GM18517 (cell line): ENCODE measurements around the gene ZBTB5.

Experiments used
- ATAC-seq: cut with Tn5 transposase; IDR thresholded peaks from one replicate; pipeline ENCODE4 v1.9.1; 2021; ENCODE audit warnings: mild to moderate bottlenecking, moderate library complexity; ENCODE audit not compliant: unreplicated experiment

ZBTB5 gene

DNA sequence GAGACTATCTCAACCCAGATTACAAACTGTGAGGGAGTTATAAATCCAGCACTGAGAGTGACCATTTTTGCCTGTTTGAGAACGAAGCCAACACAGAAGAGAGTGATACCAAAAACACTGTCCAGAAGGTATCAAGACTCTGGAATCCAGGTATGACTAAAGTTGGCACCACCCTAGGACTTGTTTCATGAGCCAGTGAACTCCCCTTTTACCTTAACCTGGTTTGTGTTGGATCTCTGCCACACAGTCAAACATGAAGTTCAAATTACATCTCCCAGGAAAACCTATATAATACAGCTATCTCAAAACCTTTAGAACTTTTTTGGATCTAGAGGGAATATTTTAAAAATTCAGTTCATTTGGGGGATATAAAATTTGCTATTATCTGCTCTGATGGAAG is 11.4 kb downstream of the ZBTB5 start:
- no peak for ATAC-seq

GRCh38 chr9:37452611-37453010 is 12.6 kb downstream of the ZBTB5 start:
- no peak for ATAC-seq

GRCh38 chr9:37451628-37452027 is 13.6 kb downstream of the ZBTB5 start:
- no peak for ATAC-seq

- ATAC-seq: no peak
These were observed 15.2 kb downstream of the ZBTB5 start for GRCh38 chr9:37449862-37450632.

GRCh38 chr9:37447111-37447510 is 18.1 kb downstream of the ZBTB5 start:
- ATAC-seq: no peak

- ATAC-seq: no peak
These were observed 18.8 kb downstream of the ZBTB5 start for GRCh38 chr9:37446401-37446800.

GRCh38 chr9:37445832-37446231 is 19.4 kb downstream of the ZBTB5 start:
- no peak for ATAC-seq

DNA sequence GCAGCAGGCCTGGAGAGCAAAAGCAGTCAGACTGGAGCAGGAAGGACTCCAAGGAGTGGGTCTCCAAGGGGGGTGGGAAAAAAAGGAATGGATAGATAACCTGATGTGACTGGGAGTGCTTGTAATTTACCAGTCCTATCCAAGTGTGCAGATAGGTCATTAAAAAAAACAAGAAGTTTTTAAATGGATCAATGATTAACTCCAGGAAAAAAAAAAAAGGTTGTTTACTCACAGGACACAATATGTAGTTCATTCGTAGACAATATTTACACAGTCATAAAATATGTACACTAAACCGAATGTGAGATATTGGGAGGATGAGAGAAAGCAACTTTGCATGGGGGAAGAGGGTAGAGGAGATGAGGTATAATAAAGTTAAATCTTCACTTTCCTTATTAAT is 20.4 kb downstream of the ZBTB5 start:
- ATAC-seq: no peak

DNA sequence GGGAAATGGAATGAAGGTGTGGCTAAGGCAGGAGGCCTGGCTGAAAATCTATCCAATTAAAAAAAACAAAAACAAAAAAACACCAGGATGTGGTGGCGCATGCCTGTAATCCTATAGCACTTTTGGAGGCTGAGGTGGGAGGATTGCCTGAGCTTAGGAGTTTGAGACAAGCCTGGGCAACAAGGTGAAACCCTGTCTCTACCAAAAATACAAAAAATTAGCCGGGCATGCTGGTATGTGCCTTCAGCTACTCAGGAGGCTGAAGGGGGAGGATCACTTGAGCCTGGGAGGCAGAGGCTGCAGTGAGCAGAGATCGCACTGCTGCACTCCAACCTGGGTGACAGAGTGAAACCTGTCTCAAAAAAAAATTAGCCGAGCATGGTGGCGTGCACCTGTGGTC is 21.7 kb downstream of the ZBTB5 start:
- ATAC-seq: no peak

DNA sequence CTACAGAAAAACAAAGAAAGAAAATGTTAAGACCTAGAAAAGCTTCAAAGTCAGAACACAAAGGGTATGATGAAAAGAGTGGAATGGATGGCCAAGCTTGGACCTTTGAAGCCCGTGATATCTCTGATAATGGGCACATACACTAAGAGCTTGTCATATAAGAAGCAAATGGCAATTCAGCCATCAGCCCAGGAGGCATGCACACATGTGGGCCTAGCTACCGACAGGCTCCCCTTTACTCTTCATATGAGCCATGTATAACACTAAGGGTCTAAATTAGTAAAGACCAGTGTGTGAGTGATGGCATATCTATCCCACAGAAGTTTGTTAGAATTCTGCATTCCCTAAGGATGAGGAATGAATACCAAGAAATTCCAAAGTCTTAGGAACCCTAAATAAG is 22.7 kb downstream of the ZBTB5 start:
- ATAC-seq: no peak

GRCh38 chr9:37441776-37442370 is 23.4 kb downstream of the ZBTB5 start:
- ATAC-seq: no peak

DNA sequence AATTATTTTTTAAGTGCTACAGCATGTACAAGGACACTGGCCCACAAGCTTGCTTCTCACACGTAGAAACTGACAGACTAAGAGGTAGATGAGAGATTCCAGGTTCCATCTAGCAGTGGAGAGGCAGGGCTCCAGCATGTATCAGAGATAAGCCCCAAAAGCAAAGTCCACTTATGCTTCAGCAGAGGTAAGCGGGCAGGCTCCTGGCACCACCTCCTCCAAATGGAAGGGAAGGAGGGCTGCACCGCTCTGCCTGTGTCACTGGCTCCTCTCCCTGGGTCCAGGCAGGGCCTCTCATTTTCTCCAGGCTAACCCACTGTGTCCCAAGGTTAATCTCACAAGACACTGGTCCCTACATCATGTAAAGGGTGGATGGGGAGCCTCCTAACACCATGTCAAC is 26.9 kb downstream of the ZBTB5 start:
- no peak for ATAC-seq

DNA sequence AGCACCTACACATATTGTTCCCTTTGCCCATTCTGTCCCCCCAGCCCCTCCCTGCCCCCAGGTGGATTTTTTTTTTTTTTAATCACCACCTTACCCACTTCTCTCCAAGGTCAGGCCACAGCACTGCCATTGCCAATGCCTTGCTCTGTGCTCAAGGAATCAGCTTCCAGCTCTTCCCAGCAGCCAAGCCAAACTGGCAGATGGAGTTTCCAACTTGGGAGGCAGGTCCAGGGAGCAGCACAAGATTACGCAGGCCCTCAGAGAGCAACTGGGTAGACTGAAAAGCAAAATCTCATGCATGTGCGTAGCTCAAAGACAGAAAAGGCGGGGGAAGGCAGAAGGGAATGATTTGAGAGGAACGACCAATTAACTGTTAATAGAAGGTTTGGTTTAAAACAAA is 27.6 kb downstream of the ZBTB5 start:
- no peak for ATAC-seq

DNA sequence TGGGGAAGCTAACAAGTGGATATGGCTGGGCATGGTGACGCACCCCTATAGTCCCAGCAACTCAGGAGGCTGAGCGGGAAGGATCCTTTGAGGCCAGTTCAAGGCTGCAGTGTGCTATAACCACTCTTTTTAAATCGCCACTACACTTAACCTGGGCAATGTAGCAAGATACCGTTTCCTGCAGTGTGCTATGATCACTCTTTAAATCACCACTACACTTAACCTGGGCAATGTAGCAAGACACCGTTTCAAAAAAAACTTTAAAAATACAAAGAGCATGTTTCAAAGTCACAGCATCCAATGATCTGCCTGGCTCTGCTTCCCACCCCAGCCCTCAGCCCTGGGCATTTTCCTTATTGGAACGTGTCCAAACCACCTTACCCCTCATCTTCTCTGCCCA is 28.2 kb downstream of the ZBTB5 start:
- ATAC-seq: no peak

GRCh38 chr9:37436540-37436939 is 28.7 kb downstream of the ZBTB5 start:
- no peak for ATAC-seq

- no peak for ATAC-seq
These were observed 31.3 kb downstream of the ZBTB5 start for GRCh38 chr9:37433867-37434371.

- ATAC-seq: no peak
These were observed 33.2 kb downstream of the ZBTB5 start for GRCh38 chr9:37432020-37432419.

- no peak for ATAC-seq
These were observed 34.2 kb downstream of the ZBTB5 start for GRCh38 chr9:37430841-37431597.

DNA sequence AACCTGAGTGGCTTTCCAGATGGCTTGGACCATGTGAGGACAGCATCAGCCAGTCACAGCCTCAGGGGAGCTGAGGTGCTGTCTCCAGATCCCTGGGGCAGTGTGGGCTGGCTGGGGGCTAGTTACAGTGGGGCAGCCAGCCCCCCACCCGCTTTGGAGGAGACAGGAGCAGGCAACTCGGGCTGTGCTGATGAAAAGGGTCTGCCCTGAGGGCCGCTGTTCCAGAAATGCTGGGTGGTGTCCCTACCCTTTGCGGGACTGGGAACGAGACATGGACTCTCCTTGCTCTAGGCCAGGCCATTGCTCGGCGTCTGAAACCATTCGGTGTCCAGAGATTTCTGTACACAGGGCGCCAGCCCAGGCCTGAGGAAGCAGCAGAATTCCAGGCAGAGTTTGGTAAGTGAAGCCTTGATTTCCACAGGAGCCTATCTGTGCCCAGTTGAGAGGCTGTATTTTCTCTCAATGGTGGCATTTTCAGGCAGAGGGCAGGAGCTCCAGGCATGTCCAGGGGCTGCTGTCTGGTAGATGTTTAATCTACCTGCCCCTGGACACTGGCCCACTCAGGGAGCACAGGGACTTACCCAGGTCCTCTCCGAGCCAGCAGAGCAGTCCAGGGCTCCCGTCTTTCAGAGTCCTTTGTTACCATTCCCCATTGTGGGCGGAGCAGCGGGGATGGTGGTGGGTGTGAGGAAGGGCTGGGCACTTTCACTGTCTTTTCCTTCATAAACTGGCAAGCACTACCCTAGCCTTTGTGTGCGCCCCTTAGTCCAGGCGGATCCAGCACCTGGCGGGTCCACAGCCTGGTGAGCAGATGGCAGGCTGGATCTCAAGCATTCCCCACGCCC is 35.6 kb downstream of the ZBTB5 start:
- ATAC-seq: no peak

DNA sequence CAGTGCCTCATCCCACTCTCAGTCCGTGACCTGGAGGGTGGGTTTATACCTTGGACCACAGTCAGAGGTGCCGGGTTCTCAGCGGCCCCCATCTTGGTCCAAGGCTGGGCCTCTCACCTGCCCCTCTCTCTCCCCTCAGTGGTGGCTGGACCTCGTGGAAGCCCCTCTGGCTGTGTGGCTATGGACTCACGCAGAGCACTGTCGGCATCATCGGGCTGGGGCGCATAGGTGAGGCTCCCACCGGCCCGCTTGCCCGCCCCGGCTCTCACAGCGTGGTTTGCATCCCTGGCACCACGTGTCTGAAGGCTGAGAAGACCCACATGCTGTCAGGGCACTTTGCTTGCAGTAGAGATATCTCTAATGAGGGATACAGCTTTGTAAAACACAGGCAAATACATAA is 36.9 kb downstream of the ZBTB5 start:
- no peak for ATAC-seq

DNA sequence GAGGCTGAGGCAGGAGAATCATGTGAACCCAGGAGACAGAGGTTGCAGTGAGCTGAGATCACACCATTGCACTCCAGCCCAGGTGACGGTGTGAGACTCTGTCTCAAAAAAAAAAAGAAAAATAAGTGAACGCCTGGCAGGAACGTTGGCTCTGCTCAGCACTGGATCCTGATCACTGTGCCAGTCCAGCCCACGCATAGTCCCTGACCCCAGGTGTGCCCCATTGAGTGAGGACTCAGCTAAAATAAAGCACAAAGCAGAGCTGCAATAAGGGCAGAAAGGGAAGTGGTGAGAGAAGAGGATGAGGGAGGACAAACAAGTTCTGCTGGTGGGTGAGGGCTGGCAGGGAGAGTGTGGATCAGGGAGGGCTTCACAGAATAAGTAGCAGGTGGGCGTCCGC is 38.4 kb downstream of the ZBTB5 start:
- ATAC-seq: no peak
